GM18873 (cell line): ENCODE measurements around the gene AHRR.

ENCODE experiments used
- ATAC-seq: cut with Tn5 transposase; IDR thresholded peaks from one replicate; pipeline ENCODE4 v1.9.1; 2021; ENCODE audit warnings: mild to moderate bottlenecking, moderate library complexity, moderate number of reproducible peaks; ENCODE audit not compliant: unreplicated experiment, low FRiP score

AHRR gene

DNA sequence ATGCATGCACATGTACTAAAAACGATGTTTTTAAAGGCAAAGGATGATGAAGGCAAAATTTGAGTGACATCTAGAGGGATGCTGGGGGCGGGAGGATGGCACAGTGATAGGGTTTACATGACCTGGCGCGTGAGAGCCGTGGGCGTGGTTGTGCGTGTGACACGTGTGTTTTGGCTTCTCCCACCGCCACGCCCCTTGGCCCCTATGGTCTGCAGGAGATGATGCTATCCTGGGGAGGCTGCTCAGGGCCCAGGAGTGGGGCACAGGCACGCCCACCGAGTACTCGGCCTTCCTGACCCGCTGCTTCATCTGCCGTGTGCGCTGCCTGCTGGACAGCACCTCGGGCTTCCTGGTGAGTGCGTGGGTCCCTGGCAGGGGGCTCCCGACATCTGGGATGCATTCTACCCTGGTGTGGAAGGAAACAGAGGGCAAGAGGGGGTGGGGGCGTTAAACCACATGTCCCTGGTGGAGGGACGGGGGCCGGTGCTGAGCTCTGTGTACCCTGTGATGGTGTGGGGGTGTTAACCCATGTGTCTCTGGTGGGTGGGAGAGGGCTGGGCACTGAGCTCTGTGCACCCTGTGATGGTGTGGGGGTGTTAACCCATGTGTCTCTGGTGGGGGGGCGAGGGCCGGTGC is 102.2 kb downstream of the AHRR start:
- no peak for ATAC-seq

DNA sequence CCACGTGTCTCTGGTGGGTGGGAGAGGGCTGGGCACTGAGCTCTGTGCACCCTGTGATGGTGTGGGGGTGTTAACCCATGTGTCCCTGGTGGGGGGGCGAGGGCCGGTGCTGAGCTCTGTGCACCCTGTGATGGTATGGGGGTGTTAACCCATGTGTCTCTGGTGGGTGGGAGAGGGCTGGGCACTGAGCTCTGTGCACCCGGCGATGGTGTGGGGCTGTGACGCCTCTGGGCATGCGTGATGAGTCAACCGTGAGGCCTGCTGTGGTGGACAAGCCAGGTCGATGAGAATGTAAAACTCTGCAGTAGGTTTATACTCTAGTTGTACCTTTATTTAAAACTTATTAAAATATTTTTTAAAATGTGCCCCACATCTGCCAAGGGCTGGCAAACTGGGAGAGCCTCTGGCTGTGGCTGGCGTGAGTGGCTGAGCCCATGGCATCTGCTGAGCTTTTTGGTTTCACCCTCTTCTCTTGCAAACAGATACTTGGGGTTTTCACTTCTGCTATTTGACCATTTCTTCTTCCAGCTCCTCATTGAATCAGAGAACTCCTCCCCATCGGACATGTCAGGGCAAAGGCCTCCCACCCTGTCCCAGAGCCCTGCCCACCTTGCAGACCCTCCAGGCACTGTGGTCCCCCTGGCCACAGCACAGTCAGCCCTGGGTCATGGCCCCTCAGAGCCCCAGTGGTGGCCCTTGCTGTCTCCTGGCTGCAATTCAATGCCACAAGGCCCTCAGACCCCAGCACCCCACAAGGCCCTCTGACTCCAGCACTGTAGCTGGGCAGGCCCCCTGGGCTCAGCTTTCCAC is 103.0 kb downstream of the AHRR start:
- ATAC-seq = peak; percentile 84

DNA sequence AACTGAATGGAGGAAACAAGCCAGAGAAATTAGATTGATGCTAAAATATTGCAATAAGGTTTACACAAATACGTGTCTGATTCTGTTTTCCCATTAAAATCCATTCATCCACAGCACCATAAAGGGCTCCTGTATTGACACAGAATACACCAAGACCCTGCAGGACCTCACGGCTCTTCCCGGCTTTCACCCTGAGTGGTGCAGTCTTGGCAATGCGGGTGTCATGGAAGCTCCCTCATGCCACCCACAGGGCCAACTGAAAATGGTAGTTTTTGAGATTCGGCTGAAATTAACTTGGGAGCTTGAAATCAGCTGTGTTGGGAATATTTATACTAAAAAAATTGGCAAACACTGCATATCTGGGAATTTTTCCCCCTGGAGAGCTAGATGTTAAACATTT is 104.2 kb downstream of the AHRR start:
- no peak for ATAC-seq

DNA sequence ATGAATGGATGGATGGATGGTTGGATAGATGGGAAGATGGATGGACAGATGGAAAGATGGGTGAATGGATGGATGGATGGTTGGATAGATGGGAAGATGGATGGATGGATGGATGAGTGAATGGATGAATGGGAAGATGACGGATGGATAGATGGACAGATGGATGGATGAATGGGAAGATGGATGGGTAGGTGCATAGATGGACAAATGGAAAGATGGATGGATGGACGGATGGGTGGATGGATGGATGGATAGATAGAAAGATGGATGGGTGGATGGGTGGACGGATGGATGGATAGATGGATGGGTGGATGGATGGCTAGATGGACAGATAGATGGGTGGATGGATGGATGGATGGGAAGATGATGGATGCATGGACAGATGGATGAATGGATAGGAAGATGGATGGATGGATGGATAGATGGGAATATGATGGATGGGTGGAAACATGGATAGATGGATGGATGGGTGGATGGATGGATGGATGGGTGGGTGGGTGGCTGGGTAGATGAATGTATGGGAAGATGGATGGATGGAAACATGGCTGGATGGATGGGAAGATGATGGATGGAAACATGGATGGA is 105.0 kb downstream of the AHRR start:
- ATAC-seq = no peak

DNA sequence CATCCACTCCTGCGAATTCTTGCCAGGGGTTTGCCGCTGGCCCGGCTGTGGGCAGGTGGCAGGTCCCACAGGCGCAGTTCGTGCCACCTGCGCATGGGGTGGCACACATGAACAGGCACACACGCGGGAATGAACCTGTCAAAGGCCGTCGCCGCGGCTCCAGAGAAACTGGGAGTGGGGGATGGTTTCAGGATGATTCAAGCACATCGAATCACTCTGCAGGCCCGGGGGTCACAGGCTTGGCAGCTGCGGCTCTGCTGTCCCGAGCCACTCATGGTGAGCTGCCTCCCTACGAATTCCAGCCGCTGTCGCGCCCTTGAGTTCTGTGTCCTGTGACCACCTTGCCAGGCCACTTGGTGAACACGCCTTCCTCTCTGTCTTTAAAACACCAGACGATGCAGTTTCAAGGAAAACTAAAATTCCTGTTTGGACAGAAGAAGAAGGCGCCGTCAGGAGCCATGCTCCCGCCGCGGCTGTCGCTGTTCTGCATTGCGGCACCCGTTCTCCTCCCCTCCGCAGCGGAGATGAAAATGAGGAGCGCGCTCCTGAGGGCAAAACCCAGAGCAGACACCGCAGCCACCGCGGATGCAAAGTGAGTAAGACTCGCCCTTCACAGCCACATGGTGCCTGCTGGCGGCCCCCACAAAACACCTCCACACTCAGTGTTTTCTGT is 106.0 kb downstream of the AHRR start:
- no peak for ATAC-seq

DNA sequence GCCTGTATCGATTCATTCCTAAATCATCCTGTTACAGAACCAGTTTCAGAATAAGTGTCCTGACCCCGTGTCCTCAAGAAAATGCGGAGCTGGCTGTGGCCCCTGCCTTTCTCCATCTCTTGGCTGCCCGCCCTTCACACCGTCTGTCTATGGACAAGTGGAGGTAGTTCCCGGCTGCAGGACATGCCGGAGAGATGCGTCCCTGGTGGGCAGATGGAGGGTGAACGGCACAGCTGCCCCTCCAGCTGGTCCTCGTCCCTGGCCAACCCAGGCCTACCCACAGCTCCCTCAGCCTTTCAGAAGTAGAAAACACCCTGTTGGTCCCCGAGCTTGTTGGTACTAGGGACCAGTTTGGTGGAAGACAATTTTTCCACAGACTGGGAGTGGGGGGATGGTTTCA is 106.7 kb downstream of the AHRR start:
- ATAC-seq = no peak

DNA sequence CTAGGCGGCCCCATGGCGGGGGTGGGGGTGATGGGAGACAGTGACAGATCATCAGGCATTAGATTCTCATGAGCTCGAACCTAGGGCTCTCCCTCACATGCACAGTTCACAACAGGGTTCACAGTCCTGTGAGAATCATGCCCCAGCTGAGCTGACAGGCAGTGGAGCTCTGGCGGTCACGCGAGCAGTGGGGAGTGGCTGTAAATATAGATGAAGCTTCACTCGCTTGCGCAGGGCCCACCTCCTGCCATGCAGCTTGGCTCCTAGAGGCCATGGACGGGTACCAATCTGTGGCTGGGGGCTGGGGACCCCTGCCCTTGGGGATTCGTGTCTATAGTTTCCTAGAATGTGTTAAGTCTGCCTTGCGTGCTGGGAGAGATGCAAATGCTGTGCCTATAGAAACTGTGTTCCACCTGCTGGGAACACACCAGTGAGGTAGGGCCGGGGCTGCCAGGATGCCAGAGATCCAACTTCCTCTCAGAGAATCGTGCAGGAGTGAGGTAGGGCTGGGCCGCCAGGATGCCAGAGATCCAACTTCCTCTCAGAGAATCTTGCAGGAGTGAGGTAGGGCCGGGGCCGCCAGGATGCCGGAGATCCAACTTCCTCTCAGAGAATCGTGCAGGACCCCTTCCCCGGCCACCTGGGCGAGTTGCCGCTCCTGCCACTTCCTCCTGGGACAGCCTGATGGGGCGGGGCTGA is 107.4 kb downstream of the AHRR start:
- ATAC-seq = no peak

DNA sequence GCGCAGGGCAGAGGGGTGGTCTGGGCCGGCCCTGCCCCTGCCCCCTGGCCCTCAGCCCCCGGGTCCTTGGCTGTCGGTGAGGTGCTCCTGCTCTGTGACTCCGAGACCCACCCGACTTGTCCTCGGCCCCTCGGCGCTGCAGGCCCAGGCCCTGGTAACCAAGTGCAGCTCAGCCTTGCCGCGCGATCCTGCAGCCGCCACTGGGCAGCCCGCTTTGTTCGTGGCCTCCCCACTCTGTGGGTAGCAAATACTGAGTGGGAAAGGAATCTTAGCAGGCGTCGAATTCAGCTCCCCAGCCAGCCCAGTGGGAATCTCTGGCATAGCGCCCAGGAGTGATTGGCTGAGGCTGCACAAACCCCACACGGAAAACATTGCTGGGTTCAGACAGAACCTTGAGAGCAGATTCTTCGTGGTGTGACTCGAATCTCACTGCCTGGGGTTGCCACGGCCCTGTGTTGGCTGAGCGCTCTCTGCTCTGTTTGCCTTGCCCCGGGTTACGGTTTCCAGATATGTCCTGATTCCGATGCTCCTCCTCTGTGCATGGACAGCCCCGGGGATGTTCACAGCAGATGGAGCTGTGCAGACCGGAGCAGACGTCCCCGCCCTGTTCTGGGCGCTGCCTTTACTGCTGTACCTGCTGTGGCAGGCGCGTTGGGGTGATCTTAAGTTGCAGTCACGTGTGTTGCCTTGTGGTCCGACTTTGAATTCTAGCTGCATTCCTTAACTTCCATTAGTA is 108.1 kb downstream of the AHRR start:
- ATAC-seq = no peak

DNA sequence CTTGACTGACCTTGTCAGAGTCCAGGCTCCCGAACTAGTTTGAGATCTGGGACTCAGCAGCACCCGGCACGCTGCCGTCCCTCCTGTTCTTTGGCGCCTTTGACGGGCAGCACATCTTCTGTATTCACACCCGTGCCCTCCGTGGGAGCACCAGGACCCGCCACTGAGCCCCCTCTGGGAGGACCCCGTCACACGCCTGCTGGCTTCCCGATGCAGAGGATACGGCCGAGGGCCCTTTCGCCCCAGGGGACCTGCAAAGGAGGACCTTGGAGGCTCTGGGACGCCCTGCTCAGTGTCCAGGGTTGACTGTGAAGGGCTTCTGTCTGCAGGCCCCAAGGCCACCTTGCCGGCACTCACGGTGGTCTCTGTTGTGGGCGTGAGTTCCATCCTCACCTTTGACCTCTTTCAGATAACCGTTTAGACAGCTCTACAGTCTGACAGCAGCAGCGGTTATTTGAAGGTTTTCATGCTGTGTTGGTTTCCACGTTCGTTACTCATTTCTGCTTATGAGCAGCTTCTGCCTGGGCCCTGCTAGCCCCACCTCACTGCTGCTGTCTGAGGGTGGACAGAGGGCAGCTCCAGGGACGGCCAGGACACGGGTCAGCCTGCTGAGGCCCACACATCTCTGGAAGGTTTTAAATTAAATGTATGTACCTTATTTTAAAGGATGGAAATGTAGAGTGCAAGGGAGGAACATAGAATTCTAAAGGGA is 108.9 kb downstream of the AHRR start:
- no peak for ATAC-seq

DNA sequence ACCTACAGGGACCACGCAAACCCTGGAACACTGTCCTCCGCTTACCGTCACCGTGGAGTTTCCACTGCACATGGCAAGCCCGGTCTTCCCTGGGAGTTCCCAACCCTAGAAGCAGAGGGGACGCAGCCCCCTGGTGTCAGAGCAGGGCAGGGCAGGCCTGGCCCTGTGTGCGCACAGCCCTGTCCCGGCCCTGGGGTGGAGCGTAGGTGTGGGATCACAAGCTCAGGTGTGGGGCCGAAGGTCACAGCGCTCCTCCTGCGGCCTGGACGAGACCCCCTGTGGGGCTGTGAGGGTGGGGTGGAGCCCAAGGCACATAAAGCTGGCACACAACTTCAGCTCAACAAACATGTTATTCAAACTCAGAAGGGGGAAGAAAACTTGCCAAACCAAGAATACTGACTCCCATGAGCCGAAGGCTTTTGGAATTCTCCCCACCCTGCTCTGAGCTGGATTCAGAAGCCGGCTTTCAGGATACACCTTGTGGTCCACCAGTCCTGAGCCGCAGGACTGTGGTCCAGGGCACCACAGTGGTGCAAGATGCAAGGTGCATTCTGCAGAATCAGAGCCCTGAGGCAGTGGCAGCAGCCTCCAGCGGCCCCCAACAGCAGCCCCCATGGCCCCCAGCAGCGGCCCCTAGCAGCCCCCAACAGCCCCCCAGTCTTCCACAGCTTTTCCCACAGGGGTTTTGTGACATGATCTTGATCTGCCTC is 109.6 kb downstream of the AHRR start:
- ATAC-seq = no peak

DNA sequence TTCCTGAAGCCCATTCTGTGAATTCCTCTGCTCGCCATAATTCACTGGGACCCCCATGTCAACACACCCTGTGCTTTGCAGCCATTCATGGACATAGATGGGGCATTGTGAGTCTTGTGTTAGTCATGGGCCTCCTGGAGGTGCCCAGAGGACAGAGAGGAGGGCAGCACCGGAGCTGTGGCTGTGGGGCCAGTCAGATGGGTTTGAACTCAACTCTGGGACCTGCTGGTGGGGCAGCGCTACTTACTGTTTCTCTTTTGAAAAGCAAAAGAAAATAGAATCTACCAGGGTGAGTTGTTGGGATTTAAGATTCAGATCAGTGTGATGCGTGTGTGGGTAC is 110.2 kb downstream of the AHRR start:
- ATAC-seq = no peak

DNA sequence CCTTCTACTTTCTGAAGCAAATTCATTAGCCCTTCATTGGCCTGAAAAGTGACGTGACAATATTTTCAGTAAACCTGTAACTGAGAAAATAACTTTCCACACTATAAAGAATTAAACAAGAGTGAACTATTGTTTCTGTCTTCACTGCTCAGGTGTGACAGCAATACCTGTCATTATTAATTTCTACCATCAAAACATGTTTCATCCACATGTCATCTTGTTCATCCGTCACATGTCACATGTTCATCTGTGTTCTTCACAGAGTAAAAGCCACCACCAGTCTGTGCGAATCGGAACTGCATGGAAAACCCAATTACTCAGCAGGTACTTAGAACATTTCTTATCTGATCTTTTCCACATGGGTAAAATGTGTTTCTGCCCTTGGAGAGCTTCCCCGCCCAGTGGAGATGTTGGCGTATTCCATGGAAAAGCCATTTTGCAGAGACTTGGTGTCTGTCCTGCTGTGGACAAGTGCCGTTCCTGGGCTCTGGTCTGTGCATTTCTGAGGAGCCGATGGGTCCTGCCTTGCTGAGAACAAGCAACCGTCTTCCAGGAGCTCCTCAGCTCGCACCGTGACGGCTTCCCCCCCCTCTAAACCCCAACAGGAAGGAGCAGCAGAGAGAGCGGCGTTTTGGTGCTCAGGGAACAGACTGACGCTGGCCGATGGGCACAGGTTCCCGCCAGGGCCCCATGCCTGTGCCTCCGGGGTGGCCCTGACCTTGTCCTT is 110.8 kb downstream of the AHRR start:
- no peak for ATAC-seq

DNA sequence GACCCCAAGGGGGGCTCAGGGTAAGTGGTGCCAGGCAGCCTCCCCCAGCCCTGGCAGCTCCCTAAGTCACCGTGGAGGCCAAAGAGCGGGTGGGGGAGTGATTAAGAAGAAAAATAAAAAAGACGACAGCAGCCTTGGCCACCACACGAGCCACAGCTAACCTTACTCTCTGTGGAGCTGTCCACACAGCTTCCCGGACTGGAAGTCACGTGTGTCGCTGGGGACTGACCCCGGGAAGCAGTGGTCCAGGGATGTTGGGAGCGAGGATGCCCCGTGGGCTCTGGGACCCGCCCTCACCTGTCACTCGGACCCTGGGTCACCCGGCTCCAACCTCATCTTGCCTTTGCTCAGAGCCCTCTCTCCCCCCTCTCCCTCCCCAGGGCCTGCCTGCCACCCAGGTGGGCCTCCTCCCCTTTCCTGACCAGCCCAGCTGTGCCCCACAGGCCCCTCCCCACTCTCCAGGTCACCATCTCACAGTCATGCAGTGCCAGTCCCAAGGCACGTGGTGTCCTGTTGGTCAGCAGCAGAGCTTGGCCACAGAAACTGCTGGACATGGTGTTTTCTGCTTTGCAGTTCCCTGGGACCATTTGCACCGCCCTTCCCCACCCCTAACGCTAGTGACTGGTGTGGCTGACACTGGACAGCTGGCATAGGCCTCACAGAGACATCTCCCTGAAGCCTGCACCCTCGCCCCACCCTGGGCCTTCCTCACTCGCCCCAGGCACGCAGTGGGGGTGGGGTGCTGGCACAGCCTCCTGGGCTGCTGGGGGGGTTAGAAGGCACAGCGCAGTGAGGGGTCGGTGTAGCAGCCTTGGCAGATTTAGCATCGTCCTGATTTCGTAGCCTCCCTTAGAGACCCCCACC is 111.6 kb downstream of the AHRR start:
- no peak for ATAC-seq

DNA sequence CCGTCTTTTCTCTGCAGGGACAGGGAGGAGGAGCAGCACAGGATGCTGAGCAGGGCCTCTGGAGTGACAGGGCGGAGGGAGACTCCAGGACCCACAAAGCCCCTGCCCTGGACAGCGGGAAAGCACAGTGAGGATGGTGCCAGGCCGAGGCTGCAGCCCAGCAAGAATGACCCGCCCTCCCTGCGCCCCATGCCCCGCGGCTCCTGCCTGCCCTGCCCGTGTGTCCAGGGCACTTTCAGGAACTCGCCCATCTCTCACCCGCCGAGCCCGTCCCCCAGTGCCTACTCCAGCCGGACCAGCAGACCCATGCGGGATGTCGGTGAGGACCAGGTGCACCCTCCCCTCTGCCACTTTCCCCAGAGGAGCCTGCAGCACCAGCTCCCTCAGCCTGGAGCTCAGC is 112.3 kb downstream of the AHRR start:
- no peak for ATAC-seq

DNA sequence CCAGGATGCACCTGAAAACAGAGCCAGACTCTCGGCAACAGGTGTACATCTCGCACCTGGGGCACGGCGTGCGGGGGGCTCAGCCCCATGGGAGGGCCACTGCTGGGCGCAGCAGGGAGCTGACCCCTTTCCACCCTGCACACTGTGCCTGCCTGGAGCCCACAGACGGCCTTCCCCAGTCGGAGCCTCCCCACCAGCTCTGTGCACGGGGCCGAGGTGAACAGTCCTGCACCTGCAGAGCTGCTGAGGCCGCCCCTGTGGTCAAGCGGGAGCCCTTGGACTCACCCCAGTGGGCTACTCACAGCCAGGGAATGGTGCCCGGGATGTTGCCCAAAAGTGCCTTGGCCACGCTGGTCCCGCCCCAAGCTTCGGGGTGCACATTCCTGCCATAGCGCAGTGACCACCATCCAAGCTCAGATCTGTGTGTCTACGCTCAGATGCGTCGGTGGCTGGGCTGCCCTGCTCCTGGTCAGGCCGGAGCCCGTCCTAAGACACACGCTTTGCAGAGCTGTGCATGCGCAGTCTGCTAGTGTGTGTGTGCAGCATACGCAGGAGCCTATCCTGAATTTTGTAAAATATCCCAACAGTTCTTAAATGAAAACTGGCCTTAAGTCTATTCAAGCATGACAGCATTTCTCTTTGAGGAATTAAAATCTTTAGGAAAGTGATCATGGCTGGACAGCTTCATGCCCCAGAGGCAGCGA is 113.1 kb downstream of the AHRR start:
- no peak for ATAC-seq

DNA sequence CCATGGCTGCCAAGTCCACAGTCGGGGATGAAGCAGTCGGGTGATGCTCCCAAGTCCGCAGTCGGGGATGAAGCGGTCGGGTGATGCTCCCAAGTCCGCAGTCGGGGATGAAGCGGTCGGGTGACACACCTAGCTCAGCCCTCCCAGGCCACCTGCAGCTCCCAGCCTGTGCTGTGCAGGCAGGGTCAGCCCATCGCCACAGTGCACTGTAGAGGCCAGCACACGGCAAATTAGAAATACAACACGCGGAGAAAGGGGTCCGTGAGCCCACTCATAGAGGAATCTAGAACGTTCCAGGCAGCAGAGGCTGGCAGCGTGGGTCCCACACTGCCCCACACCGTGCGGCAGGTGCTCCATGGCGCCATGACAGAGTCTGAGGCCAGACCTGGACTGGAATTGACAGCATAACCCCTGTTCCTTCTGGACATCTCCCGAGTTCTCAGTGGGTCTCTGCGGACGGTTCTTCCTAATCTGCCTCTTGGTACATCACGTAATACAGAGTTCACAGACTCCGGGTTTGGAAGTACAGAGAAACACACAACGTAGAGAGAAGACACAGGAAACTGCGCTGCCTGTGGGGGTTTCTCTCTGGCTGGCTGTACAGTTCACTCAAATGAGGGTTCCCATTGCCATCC is 113.8 kb downstream of the AHRR start:
- no peak for ATAC-seq
